ENCODE data around the gene CCDC186.

Gene CCDC186

GRCh38 chr10:114173921-114174694 lies at the start of gene CCDC186:
CCDC186 (minus strand) TSS chr10:114174203; CDS start chr10:114163268, 10,935 bp downstream.
- DNase-seq (ENCODE audit: low spot score) = peak; percentile 88

- DNase-seq (ENCODE audit: low spot score) = no peak
Measured at GRCh38 chr10:114223066-114223465, 49.1 kb upstream of the CCDC186 start.

- DNase-seq (ENCODE audit: low spot score) = no peak
Measured at GRCh38 chr10:114221235-114221634, 47.2 kb upstream of the CCDC186 start.

- DNase-seq (ENCODE audit: low spot score) = no peak
Measured at GRCh38 chr10:114220281-114220680, 46.3 kb upstream of the CCDC186 start.

- DNase-seq (ENCODE audit: low spot score) = no peak
Measured at GRCh38 chr10:114215033-114215432, 41.0 kb upstream of the CCDC186 start.

- no peak for DNase-seq (ENCODE audit: low spot score)
Measured at GRCh38 chr10:114212153-114212552, 38.1 kb upstream of the CCDC186 start.

- DNase-seq (ENCODE audit: low spot score) = no peak
Measured at GRCh38 chr10:114208351-114208750, 34.3 kb upstream of the CCDC186 start.

- no peak for DNase-seq (ENCODE audit: low spot score)
Measured at GRCh38 chr10:114207349-114207748, 33.3 kb upstream of the CCDC186 start.

GRCh38 chr10:114206902-114207301 lies 32.9 kb upstream of the CCDC186 start:
- no peak for DNase-seq (ENCODE audit: low spot score)

GRCh38 chr10:114202812-114203211 lies 28.8 kb upstream of the CCDC186 start:
- no peak for DNase-seq (ENCODE audit: low spot score)

GRCh38 chr10:114199239-114199638 lies 25.2 kb upstream of the CCDC186 start:
- no peak for DNase-seq (ENCODE audit: low spot score)

GRCh38 chr10:114195079-114195478 lies 21.1 kb upstream of the CCDC186 start:
- DNase-seq (ENCODE audit: low spot score) = no peak

- DNase-seq (ENCODE audit: low spot score) = no peak
Measured at GRCh38 chr10:114189700-114190099, 15.7 kb upstream of the CCDC186 start.

- no peak for DNase-seq (ENCODE audit: low spot score)
Measured at GRCh38 chr10:114188900-114189299, 14.9 kb upstream of the CCDC186 start.

GRCh38 chr10:114188001-114188400 lies 14.0 kb upstream of the CCDC186 start:
- no peak for DNase-seq (ENCODE audit: low spot score)

- DNase-seq (ENCODE audit: low spot score) = no peak
Measured at GRCh38 chr10:114184276-114184675, 10.3 kb upstream of the CCDC186 start.

- DNase-seq (ENCODE audit: low spot score) = no peak
Measured at GRCh38 chr10:114183563-114183962, 9.6 kb upstream of the CCDC186 start.

GRCh38 chr10:114181971-114182370 lies 8.0 kb upstream of the CCDC186 start:
- no peak for DNase-seq (ENCODE audit: low spot score)

- DNase-seq (ENCODE audit: low spot score) = no peak
Measured at GRCh38 chr10:114180937-114181336, 6.9 kb upstream of the CCDC186 start.

GRCh38 chr10:114179747-114180146 lies 5.7 kb upstream of the CCDC186 start:
- DNase-seq (ENCODE audit: low spot score) = no peak

- no peak for DNase-seq (ENCODE audit: low spot score)
Measured at GRCh38 chr10:114179148-114179547, 5.1 kb upstream of the CCDC186 start, which contains the start of gene TDRD1. TDRD1 (plus strand) TSS chr10:114179353; CDS start chr10:114187832, 8,479 bp downstream.

GRCh38 chr10:114176511-114176910 lies 2.5 kb upstream of the CCDC186 start:
- DNase-seq (ENCODE audit: low spot score) = no peak

GRCh38 chr10:114175667-114176066 lies 1.7 kb upstream of the CCDC186 start:
- no peak for DNase-seq (ENCODE audit: low spot score)

GRCh38 chr10:114174695-114175188 lies 739 bp upstream of the CCDC186 start:
- DNase-seq (ENCODE audit: low spot score) = peak; percentile 57

Data from RKO (cell line).